ENCODE measurements around the gene AP5B1. TPM values are rescaled to one million over a fixed set of nuclear protein-coding genes. Genes with fewer than 3 reads are reported as not detected.
"Not testable (repeated sequence)": the region's sequence is repeated elsewhere in the genome, so short reads cannot be mapped to it uniquely, and the experiment has no call there.

Gene AP5B1
- total RNA-seq, 2 donors from 2014 or later: 26.3 to 38.4 TPM

- H3K9me3 ChIP-seq: no peaks in the 10 kb centered on the region
- no peaks in the 10 kb centered on the region for H3K4me1 ChIP-seq (ENCODE audit: control insufficient read depth in 1 of 2, low read depth in 2 of 2)
- DNase-seq (ENCODE audit: low spot score) (no peak), ATAC-seq (ENCODE audit: insufficient number of reproducible peaks, low FRiP score, low read depth) (no peak)
- no peak overlapping the region for H3K4me3 ChIP-seq
- no peak overlapping the region for H3K27ac ChIP-seq
- H3K27me3 ChIP-seq (replicated peaks; ENCODE audit: insufficient read depth): no peaks in the 10 kb centered on the region
- no peaks in the 10 kb centered on the region for H3K36me3 ChIP-seq
- no peak for TF ChIP-seq CTCF (IDR thresholded peaks at IDR 0.05)
Observed at GRCh38 chr11:65739022-65739421, 41.8 kb downstream of the AP5B1 start.

- Histone ChIP-seq H3K27ac (no peak overlapping the region), H3K36me3 (no peaks in the 10 kb centered on the region), H3K27me3 (replicated peaks; ENCODE audit: insufficient read depth) (no peaks in the 10 kb centered on the region), H3K4me1 (ENCODE audit: control insufficient read depth in 1 of 2, low read depth in 2 of 2) (no peaks in the 10 kb centered on the region), H3K4me3 (no peak overlapping the region), H3K9me3 (no peaks in the 10 kb centered on the region)
- no peak for TF ChIP-seq CTCF (IDR thresholded peaks at IDR 0.05)
- DNase-seq (ENCODE audit: low spot score) (no peak), ATAC-seq (ENCODE audit: insufficient number of reproducible peaks, low FRiP score, low read depth) (no peak)
Observed at GRCh38 chr11:65736810-65737209, 44.0 kb downstream of the AP5B1 start.

GRCh38 chr11:65735111-65735510, 45.7 kb downstream of the AP5B1 start:
- not testable (repeated sequence) for H3K27me3 ChIP-seq (replicated peaks; ENCODE audit: insufficient read depth); H3K27ac ChIP-seq; H3K4me1 ChIP-seq (ENCODE audit: control insufficient read depth in 1 of 2, low read depth in 2 of 2); H3K9me3 ChIP-seq; H3K4me3 ChIP-seq; ATAC-seq (ENCODE audit: insufficient number of reproducible peaks, low FRiP score, low read depth); H3K36me3 ChIP-seq; DNase-seq (ENCODE audit: low spot score)

GRCh38 chr11:65730461-65730860, 50.3 kb downstream of the AP5B1 start:
- Histone ChIP-seq H3K27me3 (replicated peaks; ENCODE audit: insufficient read depth) (no peaks in the 10 kb centered on the region), H3K4me3 (no peak overlapping the region), H3K36me3 (no peaks in the 10 kb centered on the region), H3K4me1 (ENCODE audit: control insufficient read depth in 1 of 2, low read depth in 2 of 2) (no peaks in the 10 kb centered on the region), H3K9me3 (no peaks in the 10 kb centered on the region), H3K27ac (no peak overlapping the region)
- ATAC-seq (ENCODE audit: insufficient number of reproducible peaks, low FRiP score, low read depth): no peak
- DNase-seq (ENCODE audit: low spot score): no peak
- TF ChIP-seq CTCF (IDR thresholded peaks at IDR 0.05): no peak

- Histone ChIP-seq H3K27me3 (replicated peaks; ENCODE audit: insufficient read depth) (no peaks in the 10 kb centered on the region), H3K9me3 (no peaks in the 10 kb centered on the region), H3K4me3 (no peak overlapping the region), H3K27ac (no peak overlapping the region), H3K36me3 (no peaks in the 10 kb centered on the region), H3K4me1 (ENCODE audit: control insufficient read depth in 1 of 2, low read depth in 2 of 2) (no peaks in the 10 kb centered on the region)
- ATAC-seq (ENCODE audit: insufficient number of reproducible peaks, low FRiP score, low read depth) (no peak), DNase-seq (ENCODE audit: low spot score) (no peak)
- no peak for TF ChIP-seq CTCF (IDR thresholded peaks at IDR 0.05)
Observed at GRCh38 chr11:65727865-65728264, 52.9 kb downstream of the AP5B1 start.

GRCh38 chr11:65726660-65727059, 54.1 kb downstream of the AP5B1 start:
- no peak for ATAC-seq (ENCODE audit: insufficient number of reproducible peaks, low FRiP score, low read depth)
- no peaks in the 10 kb centered on the region for H3K36me3 ChIP-seq
- H3K27me3 ChIP-seq (replicated peaks; ENCODE audit: insufficient read depth): no peaks in the 10 kb centered on the region
- H3K27ac ChIP-seq: no peak overlapping the region
- no peak for TF ChIP-seq CTCF (IDR thresholded peaks at IDR 0.05)
- H3K4me3 ChIP-seq: no peak overlapping the region
- no peaks in the 10 kb centered on the region for H3K4me1 ChIP-seq (ENCODE audit: control insufficient read depth in 1 of 2, low read depth in 2 of 2)
- no peak for DNase-seq (ENCODE audit: low spot score)
- no peaks in the 10 kb centered on the region for H3K9me3 ChIP-seq

Measured in thoracic aorta (tissue), 2 donors.